Endothelial cell of umbilical vein (primary cell): Measurements from ENCODE around the gene LRP5. TPM values are rescaled to one million over a fixed set of nuclear protein-coding genes. Genes with fewer than 3 reads are reported as not detected.

Source experiments
- BruUV-seq: library from RNA; stranded (reverse); fragments of 400-500 nt; replicated peaks from 2 replicates; lab custom pipeline; 2021; lab: Mats Ljungman, UMichigan
- CTCF ChIA-PET: fragments of 300-600, 350-600 bp; sonication (Branson Sonifier 250); formaldehyde crosslinking; loops from one replicate; lab custom pipeline; 2021; ENCODE audit warnings: antibody characterized with exemption, inconsistent platforms; lab: Charles Lee
- POLR2A ChIA-PET: fragments of 300-600, 350-600 bp; sonication (Branson Sonifier 250); formaldehyde crosslinking; loops from one replicate; lab custom pipeline; 2021; ENCODE audit warnings: antibody characterized with exemption, inconsistent platforms; lab: Charles Lee
- DNase-seq: peaks from one replicate; pipeline ENCODE4 v3.0.0-alpha.2; 2011; ENCODE audit warnings: low read depth, low spot score
- FAIRE-seq: peaks from 2 replicates; lab custom pipeline; 2011; peaks lifted over from hg19 to GRCh38; lab: Jason Lieb, UNC
- H2AFZ ChIP-seq: 2 replicates; pipeline ENCODE4 v1.6.0; 2012; ENCODE audit warnings: low read depth, low read length, control low read depth, inconsistent platforms
- H3K27ac ChIP-seq: 2 replicates; pipeline ENCODE4 v1.5.1; 2011; ENCODE audit warnings: low read depth, mild to moderate bottlenecking, control low read depth, low read length, moderate library complexity; ENCODE audit not compliant: insufficient read depth
- H3K27me3 ChIP-seq, 2 experiments: 2 replicates each; pipeline versions ENCODE4 v1.6.0 to v1.6.1; 2011; ENCODE audit warnings: low read length in 2 of 2, mixed read lengths in 1 of 2; ENCODE audit not compliant: control insufficient read depth in 2 of 2, insufficient read depth in 2 of 2
- H3K36me3 ChIP-seq, 2 experiments: 2 replicates in 1 of 2; 3 replicates in 1 of 2; pipeline ENCODE4 v1.5.1; 2011; ENCODE audit warnings: low read length in 2 of 2, mild to moderate bottlenecking in 1 of 2, moderate library complexity in 1 of 2; ENCODE audit not compliant: control insufficient read depth in 2 of 2, insufficient read depth in 2 of 2; ENCODE audit errors: extremely low read depth in 1 of 2
- H3K4me1 ChIP-seq: 3 replicates; pipeline ENCODE4 v1.5.1; 2011; ENCODE audit warnings: mild to moderate bottlenecking, low read length; ENCODE audit not compliant: control insufficient read depth, insufficient read depth; ENCODE audit errors: extremely low read depth
- H3K4me2 ChIP-seq: 2 replicates; pipeline ENCODE4 v1.6.1; 2011; ENCODE audit warnings: low read length, control low read depth, mixed read lengths; ENCODE audit not compliant: insufficient read depth
- H3K4me3 ChIP-seq, 3 experiments: fragments of 200-600 bp in 1 of 3; sonication (generic), shearing (Covaris generic) in 1 of 3; replicated peaks in 1 of 3; 2 replicates each; pipeline ENCODE4 v1.5.1; 2011 to 2016; ENCODE audit warnings: control low read depth in 3 of 3, low read length in 3 of 3, mild to moderate bottlenecking in 2 of 3, inconsistent platforms in 1 of 3, low read depth in 1 of 3, moderate library complexity in 1 of 3; ENCODE audit not compliant: insufficient read depth in 1 of 3
- H3K79me2 ChIP-seq: 2 replicates; pipeline ENCODE4 v1.6.0; 2012; ENCODE audit warnings: low read length, inconsistent platforms; ENCODE audit not compliant: control insufficient read depth, insufficient read depth
- H3K9ac ChIP-seq: replicated peaks from 2 replicates; pipeline ENCODE3; 2011; ENCODE audit warnings: low read length, control low read depth; ENCODE audit not compliant: insufficient read depth; ENCODE audit errors: extremely low read depth
- H3K9me1 ChIP-seq: replicated peaks from 3 replicates; pipeline ENCODE4 v1.6.0; 2011; ENCODE audit warnings: mild to moderate bottlenecking, low read length; ENCODE audit not compliant: control insufficient read depth, insufficient read depth; ENCODE audit errors: extremely low read depth
- H3K9me3 ChIP-seq: replicated peaks from 2 replicates; pipeline ENCODE4 v1.5.1; 2012; ENCODE audit warnings: low read length, inconsistent platforms; ENCODE audit not compliant: control insufficient read depth, insufficient read depth
- H4K20me1 ChIP-seq: replicated peaks from 2 replicates; pipeline ENCODE3; 2011; ENCODE audit warnings: mild to moderate bottlenecking, low read length; ENCODE audit not compliant: control insufficient read depth, insufficient read depth; ENCODE audit errors: extremely low read depth
- CTCF ChIP-seq, 2 donors: IDR thresholded peaks; 1 replicate in 1 of 2; 2 replicates in 1 of 2; pipeline ENCODE4 v1.5.1; 2011; ENCODE audit warnings: low read length in 2 of 2, mild to moderate bottlenecking in 2 of 2, moderate library complexity in 2 of 2, control low read depth in 1 of 2, inconsistent platforms in 1 of 2, low read depth in 1 of 2; ENCODE audit not compliant: insufficient read depth in 1 of 2; ENCODE audit errors: extremely low read depth in 1 of 2
- EZH2 ChIP-seq: IDR thresholded peaks from 2 replicates; pipeline ENCODE4 v1.6.1; 2012; ENCODE audit warnings: borderline replicate concordance, low read depth, mild to moderate bottlenecking, moderate library complexity, low read length, inconsistent platforms; ENCODE audit not compliant: severe bottlenecking
- FOS ChIP-seq: IDR thresholded peaks from 2 replicates; pipeline ENCODE4 v1.6.1; 2011; ENCODE audit warnings: mild to moderate bottlenecking, low read length, moderate library complexity, borderline replicate concordance; ENCODE audit not compliant: insufficient read depth
- GATA2 ChIP-seq: IDR thresholded peaks from 2 replicates; pipeline ENCODE4 v1.7.0; 2011; ENCODE audit warnings: low read depth, mild to moderate bottlenecking, moderate library complexity, mixed read lengths, low read length; ENCODE audit not compliant: insufficient read length, insufficient read depth
- JUN ChIP-seq: IDR thresholded peaks from 2 replicates; pipeline ENCODE4 v1.6.1; 2011; ENCODE audit warnings: borderline replicate concordance, low read depth; ENCODE audit not compliant: insufficient read length, insufficient read depth
- MAX ChIP-seq: IDR thresholded peaks from 2 replicates; pipeline ENCODE4 v1.6.1; 2011; ENCODE audit not compliant: insufficient read depth, insufficient read length
- MYC ChIP-seq: IDR thresholded peaks from one replicate; pipeline ENCODE4 v1.6.1; 2011; ENCODE audit warnings: mild to moderate bottlenecking, low read depth, low read length
- POLR2A ChIP-seq: IDR thresholded peaks from 2 replicates; pipeline ENCODE4 v1.6.1; 2012; ENCODE audit warnings: low read depth, mild to moderate bottlenecking, control low read depth, low read length
- POLR2AphosphoS5 ChIP-seq: IDR thresholded peaks from 2 replicates; pipeline ENCODE4 v1.6.1; 2012; ENCODE audit warnings: low read depth, mild to moderate bottlenecking, control low read depth, low read length, moderate library complexity; ENCODE audit not compliant: insufficient read depth
- dilution Hi-C: fragments of 300-500 bp; cut with MboI; formaldehyde crosslinking; loops from one replicate; pipeline ENCODE4 v1.15.0; 2019; ENCODE audit warnings: low sequenced_read_pairs; ENCODE audit not compliant: extremely low pct_ligation_motif_present
- intact Hi-C: fragments of 100-400 bp; cut with micrococcal nuclease; formaldehyde crosslinking; loops from one replicate; pipeline ENCODE4 v1.10.0; 2022
- polyA plus RNA-seq, 4 experiments: library from polyadenylated mRNA; depleted of rRNA in 3 of 4; stranded (reverse) in 3 of 4; unstranded in 1 of 4; fragments of >200 nt; gene quantifications; 2 replicates each; pipeline versions ENCODE4 v1.2.1 to v1.2.3, GENCODE V29; 2011 to 2012; ENCODE audit warnings: missing spikeins in 1 of 4
- total RNA-seq: library from RNA; stranded (reverse); gene quantifications from 2 replicates; pipeline ENCODE4 v1.2.3, GENCODE V29; 2021

The LRP5 gene
- total and polyA plus RNA-seq, 2 donors (not counting 3 experiments of a cell fraction or from before 2014, with no cell fraction given) = 35.1 to 51.8 TPM

GRCh38 chr11:68357568-68357967 is 45.2 kb downstream of the LRP5 start:
- dilution Hi-C loops = no loop called here
- Histone ChIP-seq H2AFZ (no peak overlapping the region), H3K4me3 (no peak overlapping the region), H3K9me3 (no peaks in the 10 kb centered on the region), H3K9me1 (no peaks in the 10 kb centered on the region), H3K36me3 (peaks cover 3 to 18% of the 10 kb centered on the region in 2 experiments), H3K9ac (no peak overlapping the region), H3K79me2 (no peaks in the 10 kb centered on the region), H3K4me2 (no peak overlapping the region), H3K27me3 (no peaks in the 10 kb centered on the region), H3K4me1 (peaks cover 2% of the 10 kb centered on the region), H4K20me1 (no peaks in the 10 kb centered on the region), H3K27ac (no peak overlapping the region)
- POLR2A ChIA-PET = no interaction called here
- no peak for FAIRE-seq
- intact Hi-C loops = no loop called here
- TF ChIP-seq FOS (no peak), EZH2 (no peak), POLR2AphosphoS5 (no peak), POLR2A (no peak), MAX (no peak), MYC (no peak), CTCF (IDR thresholded peaks at IDR 0.05; ENCODE audit: extremely low read depth in 1 of 2, insufficient read depth in 1 of 2, low read depth in 1 of 2, low read length in 2 of 2) (no peak), GATA2 (no peak), JUN (no peak)
- CTCF ChIA-PET = no interaction called here
- no TSS peak for BruUV-seq
- no peak for DNase-seq
